GM06990 (cell line): ENCODE data around the gene PDXDC1.

ENCODE experiments used
- DNase-seq: peaks from one replicate; pipeline ENCODE4 v3.0.0-alpha.2; 2011; ENCODE audit not compliant: insufficient read length; ENCODE audit errors: extremely low read depth
- H3K27me3 ChIP-seq: replicated peaks from 2 replicates; pipeline ENCODE4 v1.6.0; 2011; ENCODE audit warnings: low read length; ENCODE audit not compliant: control insufficient read depth, insufficient read depth
- H3K36me3 ChIP-seq: 2 replicates; pipeline ENCODE4 v1.5.1; 2011; ENCODE audit warnings: low read length; ENCODE audit not compliant: control insufficient read depth, insufficient read depth
- H3K4me3 ChIP-seq: replicated peaks from 2 replicates; pipeline ENCODE4 v1.5.1; 2011; ENCODE audit warnings: low read depth, mild to moderate bottlenecking, control low read depth, low read length
- CTCF ChIP-seq: IDR thresholded peaks from 2 replicates; pipeline ENCODE4 v1.5.1; 2011; ENCODE audit warnings: low read length, control low read depth, mild to moderate bottlenecking, inconsistent platforms; ENCODE audit not compliant: insufficient read depth, poor library complexity, severe bottlenecking

Gene PDXDC1

DNA sequence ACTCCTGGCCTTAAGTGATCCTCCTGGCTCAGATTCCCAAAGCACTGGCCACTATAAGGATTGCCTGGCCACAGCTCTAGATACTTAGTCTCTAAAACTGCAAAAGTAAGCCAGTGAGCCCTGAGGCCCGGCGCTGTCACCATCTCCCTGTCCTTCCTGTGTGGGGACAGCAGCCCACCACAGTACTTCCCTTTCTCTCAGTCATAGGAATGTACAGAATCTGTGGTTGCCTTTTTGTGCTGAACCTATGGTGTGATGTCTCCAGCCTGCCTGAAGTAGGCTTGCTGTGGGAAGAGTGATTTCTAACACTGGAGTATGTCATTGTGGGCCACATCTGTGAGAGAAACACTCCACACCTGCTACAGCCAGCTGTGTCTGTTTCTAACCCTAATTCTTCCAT, 56.4 kb downstream of the PDXDC1 start:
- TF ChIP-seq CTCF, result no peak
- no peaks in the 10 kb centered on the region for H3K27me3 ChIP-seq
- H3K4me3 ChIP-seq, result no peak overlapping the region
- no peak for DNase-seq
- H3K36me3 ChIP-seq, result peaks cover 51% of the 10 kb centered on the region

DNA sequence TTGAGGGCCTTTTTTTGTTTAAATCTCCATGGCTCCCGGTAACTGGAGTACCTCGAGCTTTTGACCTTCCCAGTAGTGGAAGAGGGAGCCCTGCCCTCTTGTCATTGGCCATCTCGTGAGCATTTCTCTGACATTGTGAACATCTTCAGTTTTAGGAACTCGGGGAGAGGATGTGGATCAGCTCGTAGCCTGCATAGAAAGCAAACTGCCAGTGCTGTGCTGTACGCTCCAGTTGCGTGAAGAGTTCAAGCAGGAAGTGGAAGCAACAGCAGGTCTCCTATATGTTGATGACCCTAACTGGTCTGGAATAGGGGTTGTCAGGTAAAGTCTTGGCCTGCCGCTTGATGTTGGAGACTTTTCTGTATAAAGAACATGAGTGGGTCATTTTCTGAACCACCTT, 56.8 kb downstream of the PDXDC1 start:
- no peaks in the 10 kb centered on the region for H3K27me3 ChIP-seq
- peaks cover 53% of the 10 kb centered on the region for H3K36me3 ChIP-seq
- H3K4me3 ChIP-seq, result no peak overlapping the region
- TF ChIP-seq CTCF, result no peak
- DNase-seq, result no peak

DNA sequence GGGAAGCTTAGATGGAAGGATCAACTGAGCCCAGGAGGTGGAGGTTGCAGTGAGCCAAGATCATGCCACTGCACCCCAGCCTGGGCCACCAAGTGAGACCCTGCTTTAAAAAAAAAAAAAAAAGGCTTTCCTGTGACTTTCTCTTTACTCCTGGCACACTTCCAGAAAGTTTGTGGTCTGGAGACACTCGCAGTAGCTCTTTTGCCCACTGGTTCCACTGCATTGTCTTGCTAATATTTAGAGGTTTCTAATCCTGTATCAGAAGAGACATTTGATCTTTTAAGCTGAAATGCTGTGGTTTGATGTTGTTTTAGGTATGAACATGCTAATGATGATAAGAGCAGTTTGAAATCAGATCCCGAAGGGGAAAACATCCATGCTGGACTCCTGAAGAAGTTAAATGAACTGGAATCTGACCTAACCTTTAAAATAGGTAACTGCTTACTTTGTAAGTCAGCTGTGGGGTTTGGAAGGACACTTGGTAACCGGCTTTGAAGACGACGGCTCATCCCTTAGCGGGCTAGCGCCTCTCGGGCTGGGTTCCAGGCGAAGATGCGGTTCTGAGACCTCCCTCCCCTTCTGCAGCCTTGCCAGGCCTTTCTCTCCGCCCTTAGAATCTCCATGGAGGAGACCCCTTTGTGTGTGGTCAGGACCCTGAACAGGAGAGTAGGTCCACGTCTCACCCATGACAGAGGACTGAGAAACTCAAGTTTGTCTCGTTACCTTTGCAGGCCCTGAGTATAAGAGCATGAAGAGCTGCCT, 57.9 kb downstream of the PDXDC1 start:
- Histone ChIP-seq H3K4me3 (no peak overlapping the region), H3K36me3 (peaks cover 51% of the 10 kb centered on the region), H3K27me3 (no peaks in the 10 kb centered on the region)
- TF ChIP-seq CTCF, result no peak
- DNase-seq, result no peak

GRCh38 chr16:15033309-15033707, 58.5 kb downstream of the PDXDC1 start:
- DNase-seq, result no peak
- H3K36me3 ChIP-seq, result peaks cover 50% of the 10 kb centered on the region
- H3K27me3 ChIP-seq, result no peaks in the 10 kb centered on the region
- H3K4me3 ChIP-seq, result no peak overlapping the region
- no peak for TF ChIP-seq CTCF

DNA sequence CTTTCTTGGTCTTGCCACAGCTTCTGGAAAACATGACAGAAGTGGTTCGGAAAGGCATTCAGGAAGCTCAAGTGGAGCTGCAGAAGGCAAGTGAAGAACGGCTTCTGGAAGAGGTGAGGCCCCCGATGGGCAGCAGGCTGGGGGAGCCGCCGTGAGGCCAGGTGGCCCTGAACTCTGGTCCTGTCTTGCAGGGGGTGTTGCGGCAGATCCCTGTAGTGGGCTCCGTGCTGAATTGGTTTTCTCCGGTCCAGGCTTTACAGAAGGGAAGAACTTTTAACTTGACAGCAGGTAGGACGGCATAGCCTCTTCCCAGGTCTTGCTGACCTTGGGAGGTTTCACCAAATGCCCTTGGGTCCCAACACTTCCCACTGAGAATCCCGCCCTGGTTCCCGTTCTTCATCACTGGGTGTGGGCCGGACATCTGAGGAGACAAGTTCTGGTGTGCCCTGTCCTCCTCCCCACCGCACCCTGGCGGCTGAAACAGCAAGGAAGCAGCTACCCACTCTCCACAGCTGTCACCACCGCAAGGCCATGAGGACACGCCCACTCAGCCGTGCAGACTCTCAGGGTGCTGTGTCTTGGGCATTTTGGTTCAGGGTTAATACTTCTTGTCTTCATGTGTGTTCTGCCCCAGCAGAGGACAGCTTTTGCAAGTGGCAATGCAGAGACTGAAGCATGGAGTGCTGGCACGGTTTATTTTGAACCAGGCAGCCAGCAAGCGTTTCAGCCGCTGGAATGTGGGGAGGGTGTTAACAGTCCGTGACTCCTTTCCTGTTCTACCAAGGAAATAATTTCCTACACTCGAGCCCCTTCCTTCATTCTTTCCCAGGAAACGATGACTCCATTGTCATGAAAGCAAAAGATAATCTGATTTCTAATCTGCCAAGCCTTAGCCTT, 59.7 kb downstream of the PDXDC1 start:
- no peak for TF ChIP-seq CTCF
- Histone ChIP-seq H3K4me3 (no peak overlapping the region), H3K27me3 (no peaks in the 10 kb centered on the region), H3K36me3 (peaks cover 48% of the 10 kb centered on the region)
- no peak for DNase-seq
